ENCODE data around the gene CPT1B. TPM values are rescaled to one million over a fixed set of nuclear protein-coding genes. Genes with fewer than 3 reads are reported as not detected.

Gene CPT1B
- total and polyA plus RNA-seq, 2 of the 4 experiments (the other 2 are of a cell fraction) = 0.36 to 1.8 TPM

GRCh38 chr22:50544746-50545253 is 33.4 kb downstream of the CPT1B start:
- H3K4me1 ChIP-seq (ENCODE audit: control insufficient read depth, insufficient read depth, low read length) = peaks cover 3% of the 10 kb centered on the region
- no peak overlapping the region for H3K9ac ChIP-seq (ENCODE audit: low read depth, low read length)
- WGBS, 2 experiments (ENCODE audit: extremely low coverage in 2 of 2, insufficient read length in 1 of 2) = 80% methylated on average over 1 of the region's 5 CpGs; no CpG with 5 or more reads in 1 of the 2 experiments
- H3K18ac ChIP-seq (ENCODE audit: low read depth, low read length) = no peak overlapping the region
- peak overlapping the region; percentile 74 for H2AFZ ChIP-seq (replicated peaks; ENCODE audit: low read length, poor library complexity)
- POLR2A ChIA-PET (ENCODE audit: unreplicated experiment) = no interaction called here
- peak overlapping the region; percentile 58; the same call in 1 of the 2 replicates for H2AK5ac ChIP-seq (ENCODE audit: low read depth, low read length)
- 0 out of 2 replicates have a peak, but pooled peaks cover 2% of the 10 kb centered on the region for H3K9me1 ChIP-seq (ENCODE audit: insufficient read depth, low read length)
- no peak overlapping the region for H2BK5ac ChIP-seq (ENCODE audit: low read depth, low read length, poor library complexity, severe bottlenecking)
- H3K27ac ChIP-seq (ENCODE audit: insufficient read depth, low read length) = no peak overlapping the region
- 0 out of 2 replicates have a peak overlapping the region, but pooled peaks have one; percentile 6 for H3K4ac ChIP-seq (ENCODE audit: low read depth, low read length)
- H3K9me3 ChIP-seq (ENCODE audit: control insufficient read depth, insufficient read depth, low read length) = no peaks in the 10 kb centered on the region
- H4K8ac ChIP-seq (ENCODE audit: low read depth in 2 of 2, low read length in 2 of 2) = peak overlapping the region in 1 of 2 experiments; percentile 19; a peak in 1 of 4 replicates
- ATAC-seq (ENCODE audit: low read depth) = no peak
- no TSS peak for BruUV-seq (replicated peaks)
- no peak for DNase-seq
- no peak overlapping the region for H4K5ac ChIP-seq (ENCODE audit: low read depth, low read length)
- no peak overlapping the region for H2AK9ac ChIP-seq (replicated peaks; ENCODE audit: low read depth, low read length, poor library complexity)
- no peak overlapping the region for H3K56ac ChIP-seq (ENCODE audit: extremely low read depth, insufficient read depth, low read length)
- H3K27me3 ChIP-seq (ENCODE audit: control insufficient read depth, insufficient read depth, low read length) = peaks cover 48% of the 10 kb centered on the region
- no peak for TF ChIP-seq CHD1 (IDR thresholded peaks at IDR 0.05; ENCODE audit: low read depth, low read length)
- TF ChIP-seq MAZ (IDR thresholded peaks at IDR 0.05; ENCODE audit: borderline replicate concordance, low read depth, low read length) = no peak
- TF ChIP-seq FOS (IDR thresholded peaks at IDR 0.05; ENCODE audit: low read depth, low read length) = no peak
- TF ChIP-seq, protein P1, sequence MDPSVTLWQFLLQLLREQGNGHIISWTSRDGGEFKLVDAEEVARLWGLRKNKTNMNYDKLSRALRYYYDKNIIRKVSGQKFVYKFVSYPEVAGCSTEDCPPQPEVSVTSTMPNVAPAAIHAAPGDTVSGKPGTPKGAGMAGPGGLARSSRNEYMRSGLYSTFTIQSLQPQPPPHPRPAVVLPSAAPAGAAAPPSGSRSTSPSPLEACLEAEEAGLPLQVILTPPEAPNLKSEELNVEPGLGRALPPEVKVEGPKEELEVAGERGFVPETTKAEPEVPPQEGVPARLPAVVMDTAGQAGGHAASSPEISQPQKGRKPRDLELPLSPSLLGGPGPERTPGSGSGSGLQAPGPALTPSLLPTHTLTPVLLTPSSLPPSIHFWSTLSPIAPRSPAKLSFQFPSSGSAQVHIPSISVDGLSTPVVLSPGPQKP (IDR thresholded peaks at IDR 0.05; ENCODE audit: borderline replicate concordance, low read depth, low read length) = no peak
- TF ChIP-seq, protein P2, sequence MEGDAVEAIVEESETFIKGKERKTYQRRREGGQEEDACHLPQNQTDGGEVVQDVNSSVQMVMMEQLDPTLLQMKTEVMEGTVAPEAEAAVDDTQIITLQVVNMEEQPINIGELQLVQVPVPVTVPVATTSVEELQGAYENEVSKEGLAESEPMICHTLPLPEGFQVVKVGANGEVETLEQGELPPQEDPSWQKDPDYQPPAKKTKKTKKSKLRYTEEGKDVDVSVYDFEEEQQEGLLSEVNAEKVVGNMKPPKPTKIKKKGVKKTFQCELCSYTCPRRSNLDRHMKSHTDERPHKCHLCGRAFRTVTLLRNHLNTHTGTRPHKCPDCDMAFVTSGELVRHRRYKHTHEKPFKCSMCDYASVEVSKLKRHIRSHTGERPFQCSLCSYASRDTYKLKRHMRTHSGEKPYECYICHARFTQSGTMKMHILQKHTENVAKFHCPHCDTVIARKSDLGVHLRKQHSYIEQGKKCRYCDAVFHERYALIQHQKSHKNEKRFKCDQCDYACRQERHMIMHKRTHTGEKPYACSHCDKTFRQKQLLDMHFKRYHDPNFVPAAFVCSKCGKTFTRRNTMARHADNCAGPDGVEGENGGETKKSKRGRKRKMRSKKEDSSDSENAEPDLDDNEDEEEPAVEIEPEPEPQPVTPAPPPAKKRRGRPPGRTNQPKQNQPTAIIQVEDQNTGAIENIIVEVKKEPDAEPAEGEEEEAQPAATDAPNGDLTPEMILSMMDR (conservative IDR thresholded peaks at IDR 0.05; ENCODE audit: low read depth, low read length) = no peak
- TF ChIP-seq RCOR1 (IDR thresholded peaks at IDR 0.05; ENCODE audit: insufficient replicate concordance, low read length) = no peak
- TF ChIP-seq MXI1 (IDR thresholded peaks at IDR 0.05; ENCODE audit: borderline replicate concordance, low read depth, low read length) = no peak
- no peak for TF ChIP-seq CEBPB (IDR thresholded peaks at IDR 0.05; ENCODE audit: low read depth, low read length)
- no peak for TF ChIP-seq BHLHE40 (IDR thresholded peaks at IDR 0.05; ENCODE audit: low read depth, low read length)
- no peak for TF ChIP-seq NFE2L2 (IDR thresholded peaks at IDR 0.05; ENCODE audit: low read depth, low read length)
- TF ChIP-seq USF2 (IDR thresholded peaks at IDR 0.05; ENCODE audit: low read depth, low read length) = no peak
- TF ChIP-seq RAD21 (IDR thresholded peaks at IDR 0.05; ENCODE audit: low read length) = no peak
- TF ChIP-seq POLR2A (IDR thresholded peaks at IDR 0.05; ENCODE audit: low read depth, low read length) = no peak
- no peak for TF ChIP-seq RFX5 (IDR thresholded peaks at IDR 0.05; ENCODE audit: low read depth, low read length)
- no peak for TF ChIP-seq SMC3 (IDR thresholded peaks at IDR 0.05; ENCODE audit: low read depth, low read length)
- TF ChIP-seq MAFK (IDR thresholded peaks at IDR 0.05; ENCODE audit: low read depth, low read length) = no peak
- dilution Hi-C loops (cut with HindIII; ENCODE audit: low sequenced_read_pairs, unreplicated experiment) (no loop called here), in situ Hi-C loops (cut with MboI; ENCODE audit: low sequenced_read_pairs) (no loop called here), intact Hi-C loops (cut with micrococcal nuclease) (no loop called here)
- 0 out of 2 replicates have a peak overlapping the region, but pooled peaks have one; percentile 0 for H2BK20ac ChIP-seq (ENCODE audit: low read depth, low read length)
- no peaks in the 10 kb centered on the region for H4K20me1 ChIP-seq (ENCODE audit: insufficient read depth, low read length)
- no peak overlapping the region for H3K4me2 ChIP-seq (ENCODE audit: low read depth, low read length)
- peak overlapping the region; percentile 47; the same call in 1 of the 3 replicates for H2BK15ac ChIP-seq (ENCODE audit: low read depth, low read length)
- peak overlapping the region; percentile 31 for H3K23ac ChIP-seq (ENCODE audit: low read depth, low read length)
- H2BK120ac ChIP-seq (ENCODE audit: low read depth, low read length) = peak overlapping the region; percentile 45; the same call in 1 of the 2 replicates
- no peak overlapping the region for H3K14ac ChIP-seq (replicated peaks; ENCODE audit: low read depth, low read length)
- H3K79me1 ChIP-seq (ENCODE audit: low read depth in 1 of 2, low read length in 2 of 2) = no peaks in the 10 kb centered on the region
- H3K4me3 ChIP-seq (ENCODE audit: insufficient read depth, low read depth, low read length) = no peak overlapping the region
- H4K91ac ChIP-seq (ENCODE audit: insufficient read depth, low read depth, low read length) = peak overlapping the region; percentile 25; the same call in 1 of the 2 replicates
- CTCF ChIA-PET = no interaction called here
- H3K36me3 ChIP-seq (ENCODE audit: control insufficient read depth, insufficient read depth, low read length) = no peaks in the 10 kb centered on the region

All from IMR-90 (cell line).